SU-DHL-6 (cell line): ENCODE data around the gene CTBP1.

ENCODE experiments used
- CTCF ChIP-seq: fragments of 200-600 bp; sonication (generic); IDR thresholded peaks from one replicate; pipeline ENCODE4 v1.5.1; 2017; ENCODE audit warnings: antibody characterized with exemption, mild to moderate bottlenecking, low read length, moderate library complexity; ENCODE audit not compliant: insufficient read depth, poor library complexity, severe bottlenecking
- EZH2phosphoT487 ChIP-seq: fragments of 200-600 bp; sonication (generic), shearing (Covaris generic); conservative IDR thresholded peaks from 2 replicates; pipeline ENCODE4 v1.6.1; 2018; ENCODE audit warnings: mild to moderate bottlenecking, antibody characterized with exemption, low read length, moderate library complexity, mixed read lengths

DNA sequence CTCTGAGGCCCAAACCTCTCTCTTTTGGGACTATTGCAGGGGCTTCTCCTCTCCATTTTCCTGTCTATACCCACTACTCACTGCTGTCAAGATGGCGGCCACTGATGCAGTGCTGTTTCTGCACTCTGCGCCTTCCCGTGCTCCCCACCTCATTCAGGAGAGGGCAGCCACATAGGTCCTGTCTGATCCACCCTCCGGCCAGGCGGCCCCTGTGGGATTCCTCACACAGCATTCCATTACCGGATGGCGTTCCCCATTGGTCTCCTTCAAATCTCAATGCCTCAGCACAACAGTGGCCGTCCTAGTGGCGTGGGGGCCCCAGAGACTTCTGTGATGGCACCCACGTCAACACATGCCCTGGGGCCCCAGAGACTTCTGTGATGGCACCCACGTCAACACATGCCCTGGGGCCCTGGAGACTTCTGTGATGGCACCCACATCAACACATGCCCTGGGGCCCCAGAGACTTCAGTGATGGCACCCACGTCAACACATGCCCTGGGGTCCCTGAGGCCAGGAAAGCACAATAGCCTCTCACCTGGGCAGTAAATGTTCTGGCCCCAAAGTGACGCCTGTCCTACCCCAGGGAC, 83.9 kb downstream of the CTBP1 start:
- no peak for TF ChIP-seq CTCF
- TF ChIP-seq EZH2phosphoT487 = no peak
